Measurements from ENCODE around the gene SLC2A2.

Gene SLC2A2

DNA sequence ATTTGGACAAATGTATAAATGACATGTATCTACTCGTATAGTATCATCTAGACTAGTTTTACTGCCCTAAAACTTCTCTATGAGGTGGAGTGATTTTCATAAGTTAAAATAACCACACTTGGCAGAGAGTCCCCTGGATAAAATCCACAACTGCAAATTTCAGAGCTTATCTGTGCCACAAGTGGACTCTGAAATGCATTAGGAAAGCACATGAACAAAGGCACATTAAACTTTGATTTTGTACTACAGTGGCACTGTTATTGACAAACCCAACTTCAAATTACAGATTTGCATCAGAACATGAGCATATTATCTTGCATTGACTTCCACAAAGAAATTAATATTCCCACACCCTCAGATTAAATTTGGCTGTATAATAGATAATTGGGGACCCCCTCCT, 60.0 kb downstream of the SLC2A2 start:
- Histone ChIP-seq H3K4me1 (no peaks in the 10 kb centered on the region), H3K27me3 (no peaks in the 10 kb centered on the region), H3K36me3 (no peaks in the 10 kb centered on the region), H3K4me3 (ENCODE audit: low read depth, low read length) (no peak overlapping the region), H3K9me3 (no peaks in the 10 kb centered on the region; the same call in 1 of the 2 replicates)
- TF ChIP-seq, protein P1, sequence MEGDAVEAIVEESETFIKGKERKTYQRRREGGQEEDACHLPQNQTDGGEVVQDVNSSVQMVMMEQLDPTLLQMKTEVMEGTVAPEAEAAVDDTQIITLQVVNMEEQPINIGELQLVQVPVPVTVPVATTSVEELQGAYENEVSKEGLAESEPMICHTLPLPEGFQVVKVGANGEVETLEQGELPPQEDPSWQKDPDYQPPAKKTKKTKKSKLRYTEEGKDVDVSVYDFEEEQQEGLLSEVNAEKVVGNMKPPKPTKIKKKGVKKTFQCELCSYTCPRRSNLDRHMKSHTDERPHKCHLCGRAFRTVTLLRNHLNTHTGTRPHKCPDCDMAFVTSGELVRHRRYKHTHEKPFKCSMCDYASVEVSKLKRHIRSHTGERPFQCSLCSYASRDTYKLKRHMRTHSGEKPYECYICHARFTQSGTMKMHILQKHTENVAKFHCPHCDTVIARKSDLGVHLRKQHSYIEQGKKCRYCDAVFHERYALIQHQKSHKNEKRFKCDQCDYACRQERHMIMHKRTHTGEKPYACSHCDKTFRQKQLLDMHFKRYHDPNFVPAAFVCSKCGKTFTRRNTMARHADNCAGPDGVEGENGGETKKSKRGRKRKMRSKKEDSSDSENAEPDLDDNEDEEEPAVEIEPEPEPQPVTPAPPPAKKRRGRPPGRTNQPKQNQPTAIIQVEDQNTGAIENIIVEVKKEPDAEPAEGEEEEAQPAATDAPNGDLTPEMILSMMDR (IDR thresholded peaks at IDR 0.05; ENCODE audit: low read depth, low read length) = no peak
- DNase-seq = no peak

DNA sequence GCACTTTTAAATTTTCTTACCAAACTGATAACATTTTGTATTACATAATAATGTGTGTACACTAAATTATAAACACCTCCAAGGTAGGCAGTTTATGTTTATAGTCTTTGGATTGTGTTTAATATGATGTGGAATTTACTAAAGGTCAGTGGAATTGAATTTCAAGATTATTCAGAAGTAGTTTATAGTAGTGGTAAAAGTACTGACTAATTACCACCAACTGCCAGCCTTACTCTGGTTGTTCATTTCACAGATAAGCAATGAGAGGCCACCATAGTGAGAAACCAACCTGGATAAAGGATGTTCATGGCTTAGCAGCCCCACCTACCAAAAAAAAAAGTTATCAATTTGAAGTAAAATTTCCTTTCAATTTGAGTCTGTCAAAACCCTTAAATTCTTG, 64.1 kb downstream of the SLC2A2 start:
- H3K4me1 ChIP-seq = no peaks in the 10 kb centered on the region
- H3K4me3 ChIP-seq (ENCODE audit: low read depth, low read length) = no peak overlapping the region
- TF ChIP-seq, protein P1 (IDR thresholded peaks at IDR 0.05; ENCODE audit: low read depth, low read length) = no peak
- no peaks in the 10 kb centered on the region for H3K27me3 ChIP-seq
- no peaks in the 10 kb centered on the region for H3K36me3 ChIP-seq
- no peak for DNase-seq
- no peaks in the 10 kb centered on the region for H3K9me3 ChIP-seq

DNA sequence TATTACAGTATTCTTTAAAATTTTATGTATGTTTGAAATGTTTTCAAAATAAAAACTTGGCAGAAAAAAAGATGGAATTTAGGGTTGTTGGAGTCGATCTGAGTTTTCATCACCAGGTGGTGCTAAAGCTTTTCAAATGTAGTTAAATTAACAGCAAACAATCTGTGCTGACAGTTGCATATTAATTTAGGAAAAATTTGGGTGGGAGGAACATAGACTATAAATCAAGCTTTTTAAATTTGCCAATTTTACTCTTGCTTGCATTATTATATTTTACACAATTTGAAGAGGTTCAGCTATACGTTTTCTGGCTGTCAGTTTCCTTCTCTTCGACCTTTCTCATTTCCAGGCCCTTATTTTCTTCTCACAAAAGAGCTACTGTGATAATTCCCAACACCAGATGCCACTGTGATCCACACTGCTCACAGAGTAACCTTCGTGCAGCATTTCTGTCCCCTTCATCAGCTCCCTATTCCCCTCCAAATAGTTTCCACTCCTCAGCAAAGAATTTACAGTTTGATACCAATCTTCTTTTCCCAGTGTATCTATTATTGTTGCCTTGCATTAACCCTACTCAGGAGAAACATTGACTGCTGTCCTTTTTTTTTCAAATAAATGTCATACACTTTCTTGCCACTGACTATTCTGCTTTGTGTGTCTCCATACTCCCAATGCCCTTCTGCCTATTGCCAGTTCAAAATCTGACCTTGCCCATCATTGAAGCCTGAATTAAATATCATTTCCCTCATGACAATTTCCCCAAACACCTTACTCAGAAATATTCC, 64.7 kb downstream of the SLC2A2 start:
- no peaks in the 10 kb centered on the region for H3K27me3 ChIP-seq
- DNase-seq = no peak
- no peaks in the 10 kb centered on the region for H3K9me3 ChIP-seq
- TF ChIP-seq, protein P1 (IDR thresholded peaks at IDR 0.05; ENCODE audit: low read depth, low read length) = peak; percentile 72
- no peaks in the 10 kb centered on the region for H3K4me1 ChIP-seq
- H3K36me3 ChIP-seq = no peaks in the 10 kb centered on the region
- no peak overlapping the region for H3K4me3 ChIP-seq (ENCODE audit: low read depth, low read length)

DNA sequence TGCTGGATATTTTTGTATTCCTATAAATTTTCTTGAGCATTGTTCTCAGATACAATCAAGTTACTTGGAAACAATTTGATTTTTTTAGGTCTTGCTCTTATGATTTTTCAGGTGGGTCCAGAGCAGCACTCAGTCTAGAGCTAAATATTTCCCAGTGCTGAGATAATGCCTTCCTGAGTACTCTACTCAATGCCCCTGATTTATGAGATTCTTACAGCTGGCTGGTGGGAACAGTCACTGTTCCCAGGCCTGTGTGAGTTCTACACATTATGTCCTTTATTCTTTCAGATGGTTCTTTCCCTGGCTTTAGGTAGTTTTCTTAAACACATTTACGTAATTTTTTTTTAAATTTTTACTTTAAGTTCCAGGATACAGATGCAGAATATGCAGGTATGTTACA, 67.1 kb downstream of the SLC2A2 start:
- H3K27me3 ChIP-seq = no peaks in the 10 kb centered on the region
- H3K4me3 ChIP-seq (ENCODE audit: low read depth, low read length) = no peak overlapping the region
- no peaks in the 10 kb centered on the region for H3K4me1 ChIP-seq
- H3K9me3 ChIP-seq = no peaks in the 10 kb centered on the region
- TF ChIP-seq, protein P1 (IDR thresholded peaks at IDR 0.05; ENCODE audit: low read depth, low read length) = no peak
- H3K36me3 ChIP-seq = no peaks in the 10 kb centered on the region
- no peak for DNase-seq

DNA sequence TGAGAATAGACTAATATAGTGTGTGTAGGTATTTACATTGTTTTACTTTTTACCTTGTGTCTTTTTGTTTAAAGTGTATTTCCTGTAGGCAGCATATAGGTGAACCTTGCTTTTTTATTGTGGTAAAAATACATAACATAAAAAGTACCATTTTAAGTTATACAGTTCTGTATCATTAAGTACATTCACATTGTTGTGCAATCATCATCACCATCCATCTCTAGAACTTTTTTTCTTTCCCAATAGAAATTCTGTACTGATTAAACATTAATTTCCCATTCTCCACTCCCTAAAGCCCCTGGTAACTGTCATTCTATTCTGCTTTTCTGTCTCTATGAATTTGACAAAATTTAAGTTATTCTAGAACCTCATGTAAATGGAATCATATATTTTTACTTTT, 69.9 kb downstream of the SLC2A2 start:
- Histone ChIP-seq H3K4me3 (ENCODE audit: low read depth, low read length) (no peak overlapping the region), H3K36me3 (no peaks in the 10 kb centered on the region), H3K9me3 (no peaks in the 10 kb centered on the region), H3K27me3 (no peaks in the 10 kb centered on the region), H3K4me1 (no peaks in the 10 kb centered on the region)
- DNase-seq = no peak
- TF ChIP-seq, protein P1 (IDR thresholded peaks at IDR 0.05; ENCODE audit: low read depth, low read length) = no peak

DNA sequence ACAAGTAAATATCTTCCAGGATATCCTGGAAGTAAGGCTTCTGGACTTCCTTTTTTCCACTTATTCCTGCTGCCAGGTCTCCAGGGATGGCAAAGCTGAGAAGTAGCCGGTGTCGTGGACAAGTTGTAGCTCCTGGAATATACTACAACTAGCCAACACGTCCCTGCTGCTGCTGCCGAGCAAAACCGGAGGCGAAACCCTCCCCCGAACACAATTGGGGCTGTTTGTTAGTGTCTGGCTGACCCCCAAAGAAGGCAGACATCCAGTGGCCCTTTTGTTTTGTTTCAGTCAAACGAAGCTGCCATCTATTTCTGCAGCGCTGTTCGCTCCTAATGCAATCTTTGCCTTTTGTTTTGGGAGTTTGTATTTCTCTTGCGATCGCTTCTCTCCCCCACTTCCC, 72.8 kb downstream of the SLC2A2 start:
- Histone ChIP-seq H3K36me3 (no peaks in the 10 kb centered on the region), H3K27me3 (no peaks in the 10 kb centered on the region), H3K4me3 (ENCODE audit: low read depth, low read length) (no peak overlapping the region), H3K4me1 (no peaks in the 10 kb centered on the region), H3K9me3 (no peaks in the 10 kb centered on the region)
- TF ChIP-seq, protein P1 (IDR thresholded peaks at IDR 0.05; ENCODE audit: low read depth, low read length) = no peak
- no peak for DNase-seq
